CD14-positive monocyte (primary cell): ENCODE measurements around the gene ZNF652. TPM values are rescaled to one million over a fixed set of nuclear protein-coding genes. Genes with fewer than 3 reads are reported as not detected.

Source experiments
- DNase-seq, 3 donors: peaks; one replicate each; pipeline ENCODE4 v3.0.0-alpha.2; 2011 to 2022
- H2AFZ ChIP-seq: 2 replicates; pipeline ENCODE4 v1.6.0; 2012; ENCODE audit warnings: mild to moderate bottlenecking, low read depth, low read length, inconsistent platforms; ENCODE audit not compliant: insufficient read depth, poor library complexity, severe bottlenecking
- H3K27ac ChIP-seq, 2 donors: 1 replicate in 1 of 2; 2 replicates in 1 of 2; pipeline ENCODE4 v1.5.1; 2012 to 2013; ENCODE audit warnings: low read length in 2 of 2, control low read depth in 1 of 2, inconsistent platforms in 1 of 2, low read depth in 1 of 2, mild to moderate bottlenecking in 1 of 2
- H3K27me3 ChIP-seq, 2 donors: one replicate each; pipeline versions ENCODE4 v1.6.0 to v1.6.1; 2011 to 2013; ENCODE audit warnings: low read length in 2 of 2; ENCODE audit not compliant: control insufficient read depth in 2 of 2, insufficient read depth in 2 of 2
- H3K36me3 ChIP-seq, 2 donors: replicated peaks in 1 of 2; 1 replicate in 1 of 2; 2 replicates in 1 of 2; pipeline versions ENCODE4 v1.5.1 to v1.6.1; 2012 to 2013; ENCODE audit warnings: low read length in 2 of 2, control low read depth in 1 of 2, inconsistent platforms in 1 of 2, mild to moderate bottlenecking in 1 of 2; ENCODE audit not compliant: insufficient read depth in 2 of 2, control insufficient read depth in 1 of 2
- H3K4me1 ChIP-seq, 2 donors: 1 replicate in 1 of 2; 2 replicates in 1 of 2; pipeline versions ENCODE4 v1.5.1 to v1.6.1; 2012 to 2013; ENCODE audit warnings: low read length in 2 of 2, control low read depth in 1 of 2, inconsistent platforms in 1 of 2, mild to moderate bottlenecking in 1 of 2, moderate library complexity in 1 of 2; ENCODE audit not compliant: insufficient read depth in 2 of 2, control insufficient read depth in 1 of 2
- H3K4me2 ChIP-seq: replicated peaks from 2 replicates; pipeline ENCODE3; 2012; ENCODE audit warnings: low read length, moderate library complexity, mild to moderate bottlenecking; ENCODE audit not compliant: poor library complexity, severe bottlenecking; ENCODE audit errors: extremely low read depth
- H3K4me3 ChIP-seq, 3 experiments: fragments of 200-600 bp in 1 of 3; sonication (generic) in 1 of 3; replicated peaks in 1 of 3; 1 replicate in 2 of 3; 2 replicates in 1 of 3; pipeline ENCODE4 v1.5.1; 2011 to 2013; ENCODE audit warnings: low read length in 3 of 3, mild to moderate bottlenecking in 3 of 3, control low read depth in 2 of 3, low read depth in 2 of 3, inconsistent platforms in 1 of 3, moderate library complexity in 1 of 3
- H3K79me2 ChIP-seq: 2 replicates; pipeline ENCODE4 v1.6.0; 2012; ENCODE audit warnings: mild to moderate bottlenecking, control low read depth, inconsistent platforms, low read length, moderate library complexity; ENCODE audit not compliant: insufficient read depth
- H3K9ac ChIP-seq: 2 replicates; pipeline ENCODE4 v1.6.0; 2017; ENCODE audit warnings: low read length, mild to moderate bottlenecking; ENCODE audit not compliant: insufficient read depth, poor library complexity, severe bottlenecking
- H3K9me3 ChIP-seq, 2 donors: replicated peaks in 1 of 2; 1 replicate in 1 of 2; 2 replicates in 1 of 2; pipeline versions ENCODE4 v1.5.1 to v1.6.1; 2012 to 2013; ENCODE audit warnings: low read length in 2 of 2, control low read depth in 1 of 2; ENCODE audit not compliant: control insufficient read depth in 1 of 2, insufficient read depth in 1 of 2
- H4K20me1 ChIP-seq: 2 replicates; pipeline ENCODE4 v1.6.0; 2012; ENCODE audit warnings: mild to moderate bottlenecking, low read length, control low read depth, moderate library complexity; ENCODE audit not compliant: insufficient read depth
- H3K27ac Mint-ChIP-seq, 7 donors: one replicate each; pipeline ENCODE4 v1.8.0; 2020; ENCODE audit warnings: mild to moderate bottlenecking in 7 of 7, mixed read lengths in 7 of 7, moderate library complexity in 6 of 7, inconsistent platforms in 2 of 7
- H3K27me3 Mint-ChIP-seq, 3 donors: one replicate each; pipeline ENCODE4 v1.8.0; 2021 to 2022; ENCODE audit warnings: low read depth in 3 of 3, mild to moderate bottlenecking in 3 of 3, mixed read lengths in 3 of 3, moderate library complexity in 3 of 3, inconsistent platforms in 1 of 3
- H3K36me3 Mint-ChIP-seq, 2 donors: one replicate each; pipeline ENCODE4 v1.8.0; 2020; ENCODE audit warnings: mixed read lengths in 2 of 2, inconsistent platforms in 1 of 2, mild to moderate bottlenecking in 1 of 2
- H3K4me1 Mint-ChIP-seq: one replicate; pipeline ENCODE4 v1.8.0; 2020; ENCODE audit warnings: mild to moderate bottlenecking, mixed read lengths
- H3K4me3 Mint-ChIP-seq, 2 donors: one replicate each; pipeline ENCODE4 v1.8.0; 2020; ENCODE audit warnings: mild to moderate bottlenecking in 2 of 2, mixed read lengths in 2 of 2, moderate library complexity in 1 of 2
- H3K9me3 Mint-ChIP-seq, 7 donors: one replicate each; pipeline ENCODE4 v1.8.0; 2020 to 2022; ENCODE audit warnings: mixed read lengths in 7 of 7, mild to moderate bottlenecking in 6 of 7, moderate library complexity in 6 of 7, inconsistent platforms in 2 of 7
- CTCF ChIP-seq: fragments of 200-600 bp; IDR thresholded peaks from one replicate; pipeline ENCODE4 v1.8.0; 2022; ENCODE audit warnings: antibody characterized with exemption, mild to moderate bottlenecking
- WGBS: methylation state at CpG from one replicate; pipeline ENCODE4 v1.1.5; 2013; ENCODE audit warnings: missing lambda C conversion rate; ENCODE audit not compliant: insufficient coverage; 5-methylcytosine and 5-hydroxymethylcytosine counted together
- intact Hi-C, 2 donors: fragments of 100-400 bp; cut with micrococcal nuclease; formaldehyde crosslinking; loops; one replicate each; pipeline versions ENCODE4 v1.15.0 to v1.15.1; 2023
- polyA plus RNA-seq, 3 donors: library from polyadenylated mRNA; depleted of rRNA in 1 of 3; unstranded in 2 of 3; stranded (reverse) in 1 of 3; fragments of 300-500 nt in 2 of 3; fragments of >200 nt in 1 of 3; fragmentation: Illumina TruSeq in 2 of 3; gene quantifications; 1 replicate in 2 of 3; 2 replicates in 1 of 3; pipeline ENCODE4 v1.2.3, GENCODE V29; 2012 to 2021

The ZNF652 gene
- polyA plus RNA-seq, 3 donors = 16.9 to 19.8 (median 18.8) TPM

- Mint-ChIP-seq H3K9me3 (peaks cover 0 to 3% (median 0%) of the 10 kb centered on the region in 7 donors), H3K4me3 (no peak overlapping the region), H3K4me1 (peaks cover 40% of the 10 kb centered on the region), H3K27ac (no peak overlapping the region), H3K36me3 (peaks cover 2 to 6% of the 10 kb centered on the region in 2 donors), H3K27me3 (peaks cover 1 to 10% (median 2%) of the 10 kb centered on the region in 3 donors)
- H3K9ac ChIP-seq = no peak overlapping the region
- no peak overlapping the region for H3K27ac ChIP-seq
- WGBS = 95% methylated on average over 10 of the region's 10 CpGs
- intact Hi-C loops = no loop called here
- DNase-seq = no peak
- no peak overlapping the region for H3K4me2 ChIP-seq
- H2AFZ ChIP-seq = no peak overlapping the region
- H4K20me1 ChIP-seq = no peaks in the 10 kb centered on the region
- H3K36me3 ChIP-seq = no peaks in the 10 kb centered on the region
- H3K27me3 ChIP-seq = no peaks in the 10 kb centered on the region
- no peaks in the 10 kb centered on the region for H3K79me2 ChIP-seq
- H3K4me1 ChIP-seq = peaks cover 29 to 34% of the 10 kb centered on the region in 2 donors
- TF ChIP-seq CTCF = no peak
- no peaks in the 10 kb centered on the region for H3K9me3 ChIP-seq
- no peak overlapping the region for H3K4me3 ChIP-seq
Observed at GRCh38 chr17:49383060-49383459, 21.0 kb upstream of the ZNF652 start.

GRCh38 chr17:49382556-49382955, 20.5 kb upstream of the ZNF652 start:
- peaks cover 36% of the 10 kb centered on the region for H3K4me1 Mint-ChIP-seq

More at GRCh38 chr17:49382556-49382955, 20.5 kb upstream of the ZNF652 start:
- Histone ChIP-seq H3K9me3 (no peaks in the 10 kb centered on the region), H3K4me1 (peaks cover 24 to 29% of the 10 kb centered on the region in 2 donors), H3K4me2 (no peak overlapping the region), H3K9ac (no peak overlapping the region), H3K27me3 (no peaks in the 10 kb centered on the region), H3K4me3 (no peak overlapping the region), H3K36me3 (no peaks in the 10 kb centered on the region), H4K20me1 (no peaks in the 10 kb centered on the region), H3K27ac (no peak overlapping the region), H2AFZ (no peak overlapping the region), H3K79me2 (no peaks in the 10 kb centered on the region)
- H3K4me3 Mint-ChIP-seq = no peak overlapping the region
- peaks cover 0 to 2% (median 0%) of the 10 kb centered on the region in 7 donors for H3K9me3 Mint-ChIP-seq
- DNase-seq = no peak
- no peak for TF ChIP-seq CTCF
- no peak overlapping the region for H3K27ac Mint-ChIP-seq
- peaks cover 2 to 6% of the 10 kb centered on the region in 2 donors for H3K36me3 Mint-ChIP-seq
- intact Hi-C loops = no loop called here
- 100% methylated on average over 4 of the region's 7 CpGs for WGBS
- peaks cover 1 to 10% (median 2%) of the 10 kb centered on the region in 3 donors for H3K27me3 Mint-ChIP-seq
